OCI-LY1 (cell line): ENCODE measurements around the gene DNAH7.

ENCODE experiments used
- CTCF ChIP-seq: fragments of 200-600 bp; sonication (generic), shearing (Covaris generic); IDR thresholded peaks from 2 replicates; pipeline ENCODE4 v1.5.1; 2017; ENCODE audit warnings: mild to moderate bottlenecking, antibody characterized with exemption, low read length, moderate library complexity, mixed read lengths
- EZH2 ChIP-seq: fragments of 200-600 bp; sonication (generic), shearing (Covaris generic); IDR thresholded peaks from 2 replicates; pipeline ENCODE4 v1.8.0; 2017; ENCODE audit warnings: borderline replicate concordance, mixed run types, mild to moderate bottlenecking, antibody characterized with exemption, low read length, moderate library complexity, mixed read lengths

GRCh38 chr2:195850764-195851163 is 217.9 kb downstream of the DNAH7 start:
- TF ChIP-seq EZH2: no peak
- no peak for TF ChIP-seq CTCF
